KBM-7 (cell line): ENCODE results near the gene MRPL49.
"Not testable (repeated sequence)": the region's sequence is repeated elsewhere in the genome, so short reads cannot be mapped to it uniquely, and the experiment has no call there.

Experiments used
- DNase-seq: peaks from one replicate; pipeline ENCODE4 v3.0.0-alpha.2; 2015
- in situ Hi-C: fragments of 300-500 bp; cut with MboI; formaldehyde crosslinking; loops from 2 replicates; pipeline ENCODE4 v1.14.3; 2020; ENCODE audit warnings: low sequenced_read_pairs, low pct_unique_long_range_greater_than_20kb, mixed read lengths

MRPL49 gene

GRCh38 chr11:65130631-65131416, 8.7 kb downstream of the MRPL49 start:
- in situ Hi-C loops: no loop called here
- DNase-seq: no peak

DNA sequence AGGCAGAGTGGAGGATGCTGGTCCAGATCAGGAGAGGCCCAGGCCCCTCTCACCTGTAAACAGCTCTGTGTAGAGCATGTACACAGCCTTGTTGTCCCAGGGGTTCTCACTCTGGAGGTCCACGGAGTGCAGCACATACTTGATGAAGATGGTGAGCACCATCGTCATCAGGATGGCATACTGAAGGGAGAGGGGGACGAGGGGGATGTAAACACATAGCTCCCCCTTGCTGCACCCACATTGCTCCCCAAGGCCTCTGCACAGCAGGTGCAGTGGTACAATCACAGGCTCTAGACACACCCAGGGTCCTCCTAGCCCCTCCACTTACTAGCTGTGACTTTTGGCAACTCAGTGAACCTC, 9.3 kb downstream of the MRPL49 start:
- DNase-seq: no peak
- in situ Hi-C loops: no loop called here

GRCh38 chr11:65131895-65132237, 9.7 kb downstream of the MRPL49 start:
- in situ Hi-C loops: no loop called here
- no peak for DNase-seq

DNA sequence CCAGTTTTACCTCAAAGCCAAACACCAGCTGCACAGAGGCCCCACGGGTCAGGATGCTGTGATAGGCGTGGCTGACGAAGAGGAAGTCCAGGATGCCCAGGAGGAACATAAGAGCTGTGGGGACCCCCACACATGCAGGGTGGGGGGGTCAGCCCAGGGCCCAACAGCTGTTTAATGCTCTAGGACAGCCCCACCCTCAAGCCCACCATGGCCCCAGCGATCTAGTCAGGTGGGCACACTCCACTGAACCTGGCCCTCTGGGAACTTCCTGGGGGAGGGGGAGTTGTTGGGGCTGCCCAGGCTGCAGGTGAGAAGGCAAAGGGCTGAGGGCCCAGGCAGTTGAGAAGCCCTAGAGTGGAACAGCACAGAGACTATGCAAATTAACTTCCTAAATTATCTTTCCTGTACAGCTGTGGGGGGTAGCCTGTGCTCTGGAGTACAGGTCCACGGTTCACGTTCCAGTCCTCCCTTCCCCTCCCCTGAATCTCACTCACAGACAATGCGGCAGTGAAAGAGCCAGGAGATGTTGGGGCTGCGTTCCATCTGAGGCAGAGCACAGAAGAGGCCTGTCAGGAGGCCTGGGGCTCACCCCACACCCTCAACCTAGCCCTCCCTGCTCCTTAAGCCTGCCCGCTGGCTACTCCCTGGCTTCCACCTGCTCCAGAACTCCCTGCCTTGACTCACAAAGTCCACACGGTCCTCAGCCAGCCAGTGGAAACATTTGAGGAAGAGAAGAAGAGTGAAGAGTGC, 10.3 kb downstream of the MRPL49 start:
- DNase-seq: no peak
- in situ Hi-C loops: no loop called here

- peak; percentile 56 for DNase-seq
- in situ Hi-C loops: no loop called here
Observed at GRCh38 chr11:65132988-65133700, 11.0 kb downstream of the MRPL49 start.

GRCh38 chr11:65133724-65134123, 11.6 kb downstream of the MRPL49 start:
- no peak for DNase-seq
- in situ Hi-C loops: no loop called here

- DNase-seq: peak; percentile 91
- in situ Hi-C loops: no loop called here
Observed at GRCh38 chr11:65134240-65134951, 12.3 kb downstream of the MRPL49 start, which contains the start of gene SYVN1. SYVN1 (minus strand) TSS chr11:65134519; CDS start chr11:65133601, 918 bp downstream.

- peak; percentile 97 for DNase-seq
Observed at GRCh38 chr11:65134952-65135632, 13.0 kb downstream of the MRPL49 start.

GRCh38 chr11:65135633-65136145, 13.6 kb downstream of the MRPL49 start:
- DNase-seq: no peak
- in situ Hi-C loops: no loop called here

More at GRCh38 chr11:65134952-65135632, 13.0 kb downstream of the MRPL49 start:
- in situ Hi-C loops: no loop called here

- DNase-seq: no peak
- in situ Hi-C loops: no loop called here
Observed at GRCh38 chr11:65136515-65137096, 14.5 kb downstream of the MRPL49 start.

- no peak for DNase-seq
- in situ Hi-C loops: no loop called here
Observed at GRCh38 chr11:65141896-65142494, 19.9 kb downstream of the MRPL49 start.

DNA sequence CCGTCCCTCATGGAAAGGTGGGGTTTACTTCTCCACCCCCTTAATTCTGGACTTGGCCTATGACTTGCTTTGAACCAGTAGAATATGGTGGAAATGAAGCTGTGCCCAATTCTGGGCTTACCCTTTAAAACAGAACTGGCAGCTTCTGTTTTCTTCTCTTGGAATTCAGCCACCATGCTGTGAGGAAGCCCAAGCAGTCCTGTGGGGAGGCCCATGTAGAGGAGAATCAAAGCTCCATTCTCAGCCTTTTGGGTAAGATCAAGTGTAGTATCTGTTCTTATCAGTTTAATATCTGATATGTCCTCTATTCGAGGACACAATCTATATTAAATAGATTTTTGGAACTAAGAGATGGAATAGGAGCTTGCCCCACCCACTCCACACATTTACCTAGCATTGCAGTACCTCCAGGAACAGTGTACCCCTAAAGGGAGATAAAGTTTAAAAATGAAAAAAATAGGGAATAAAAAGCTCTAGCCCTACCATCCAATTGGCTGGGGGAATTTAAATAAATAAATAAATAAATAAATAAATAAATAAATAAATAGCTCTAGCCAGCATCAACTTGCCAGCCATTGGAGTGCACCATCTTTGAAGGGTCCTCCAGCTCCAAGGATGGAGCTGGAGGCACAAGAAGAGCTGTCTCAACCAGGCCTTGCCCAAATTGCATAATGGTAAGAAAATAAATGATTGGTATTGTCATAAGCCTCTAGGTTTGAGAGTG, 25.4 kb downstream of the MRPL49 start:
- DNase-seq: no peak
- in situ Hi-C loops: no loop called here

DNA sequence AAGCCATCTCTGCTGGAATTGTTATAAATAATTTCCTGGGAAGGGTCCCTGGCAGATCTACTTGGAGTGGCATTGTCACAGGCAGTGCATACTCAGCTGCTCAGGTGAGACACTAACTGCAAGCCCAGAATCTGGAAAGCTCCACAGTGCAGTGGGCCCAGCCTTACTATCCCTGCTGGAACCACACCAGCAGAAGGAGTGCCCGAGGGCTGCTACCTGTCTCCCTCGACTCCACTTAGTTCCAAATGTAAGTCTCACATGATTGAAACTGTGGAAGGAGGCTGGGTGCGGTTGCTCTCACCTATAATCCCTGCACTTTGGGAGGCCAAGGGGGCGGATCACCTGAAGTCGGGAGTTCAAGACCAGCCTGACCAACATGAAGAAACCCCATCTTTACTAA, 26.5 kb downstream of the MRPL49 start:
- in situ Hi-C loops: no loop called here
- DNase-seq: no peak

- in situ Hi-C loops, DNase-seq: not testable (repeated sequence)
Observed at GRCh38 chr11:65150131-65150508, 28.0 kb downstream of the MRPL49 start.

GRCh38 chr11:65150509-65151299, 28.6 kb downstream of the MRPL49 start:
- peak; percentile 91 for DNase-seq
- in situ Hi-C loops: no loop called here

DNA sequence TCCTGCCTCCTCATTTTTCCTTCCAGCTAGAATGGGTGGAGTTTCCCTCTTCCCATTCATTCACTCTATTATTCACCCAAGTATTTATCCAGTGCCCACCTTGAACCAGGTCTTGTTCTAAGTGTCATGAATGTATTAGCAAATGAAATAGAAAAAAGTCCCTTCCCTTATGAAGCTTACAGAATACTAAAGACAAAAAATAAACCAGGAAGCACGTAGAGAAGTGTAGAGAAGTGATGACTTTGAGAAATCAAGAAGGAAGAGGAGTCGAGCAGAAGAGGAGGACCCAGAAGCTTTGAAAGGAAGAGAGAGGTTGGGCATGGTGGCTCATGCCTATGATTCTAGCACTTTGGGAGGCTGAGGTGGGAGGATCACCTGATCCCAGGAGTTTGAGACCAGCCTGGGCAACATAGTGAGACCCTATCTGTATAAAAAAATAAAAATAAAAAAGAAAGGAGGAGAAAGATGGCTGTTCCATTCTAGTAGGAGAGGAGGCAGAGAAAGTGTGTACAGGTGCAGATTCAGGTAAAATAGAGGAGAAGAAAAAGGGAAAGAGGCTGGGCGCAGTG, 29.3 kb downstream of the MRPL49 start:
- no peak for DNase-seq
- in situ Hi-C loops: no loop called here
